HG02763 (cell line): ENCODE results near the gene LMTK3.
A peak's percentile ranks its signal among the peaks of the same experiment; 100 is the strongest.

Source experiments
- ATAC-seq: cut with Tn5 transposase; IDR thresholded peaks from one replicate; pipeline ENCODE4 v1.9.1; 2021; ENCODE audit warnings: mild to moderate bottlenecking, moderate library complexity; ENCODE audit not compliant: unreplicated experiment

The LMTK3 gene

DNA sequence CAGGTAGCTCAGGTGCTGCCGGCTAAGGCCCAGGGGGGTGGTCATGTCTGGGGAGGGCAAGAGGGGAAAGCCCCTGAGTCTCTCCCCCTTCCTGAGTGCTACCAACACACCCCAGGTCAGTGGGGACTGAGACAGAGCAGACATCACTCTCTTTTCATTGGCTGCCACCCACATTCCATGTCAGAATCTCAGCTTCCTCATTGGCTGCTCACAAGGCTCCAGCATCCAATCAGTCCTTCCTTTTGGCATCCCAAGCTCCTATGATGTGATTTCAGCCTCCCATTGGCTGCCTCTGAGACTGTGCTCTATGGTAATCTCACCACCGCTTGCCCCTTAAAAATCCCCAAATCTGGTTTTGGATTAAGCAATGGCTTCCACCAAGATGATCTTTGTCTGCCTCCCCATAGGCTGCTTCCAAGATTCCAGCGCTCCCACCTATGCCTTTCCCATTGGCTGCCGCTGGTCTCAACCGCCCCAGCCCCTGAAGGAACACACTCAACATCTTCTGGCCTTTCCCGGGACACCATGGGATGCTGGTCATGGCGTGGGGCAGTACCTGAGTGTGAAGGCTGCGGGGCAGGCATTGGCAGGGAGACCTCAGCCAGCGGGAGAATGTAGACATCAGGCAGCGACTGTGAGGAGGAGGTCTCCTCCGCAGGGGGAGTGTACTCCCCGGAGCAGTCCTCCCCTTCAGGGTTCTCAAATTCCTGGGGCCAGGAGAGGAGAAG lies 2.0 kb downstream of the LMTK3 start:
- ATAC-seq = no peak

DNA sequence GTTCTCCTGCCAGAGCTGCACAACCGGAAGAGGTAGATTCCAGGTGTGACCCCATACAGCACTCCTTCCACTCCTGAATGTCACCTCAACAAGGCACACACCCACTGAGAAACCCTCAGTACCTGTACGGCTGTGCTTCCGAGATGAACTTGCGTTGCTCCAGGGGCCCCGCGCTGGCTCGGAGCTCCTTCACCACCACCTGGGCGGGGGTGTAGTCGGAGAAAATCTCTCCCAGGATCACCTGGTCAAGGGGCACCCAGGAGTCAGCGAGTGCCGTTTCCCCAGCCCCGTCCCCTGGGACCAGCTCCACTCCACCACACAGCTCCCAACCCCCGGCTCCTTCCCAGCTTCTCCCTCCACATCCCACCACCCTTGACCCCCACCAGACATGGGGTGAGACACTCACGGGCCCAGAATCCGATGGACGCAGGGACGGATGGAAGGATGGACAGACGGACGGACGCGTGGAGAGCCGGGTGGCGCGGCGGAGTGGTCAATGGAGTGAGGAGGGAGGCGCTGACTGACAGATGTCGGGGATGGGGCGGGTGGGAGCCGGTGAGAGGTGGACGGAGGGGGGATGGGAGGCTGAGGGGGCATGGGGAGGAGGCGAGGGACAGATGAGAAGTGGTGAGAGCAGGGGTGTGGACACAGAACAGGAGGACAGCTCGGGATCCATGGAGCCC lies 2.8 kb downstream of the LMTK3 start:
- no peak for ATAC-seq

DNA sequence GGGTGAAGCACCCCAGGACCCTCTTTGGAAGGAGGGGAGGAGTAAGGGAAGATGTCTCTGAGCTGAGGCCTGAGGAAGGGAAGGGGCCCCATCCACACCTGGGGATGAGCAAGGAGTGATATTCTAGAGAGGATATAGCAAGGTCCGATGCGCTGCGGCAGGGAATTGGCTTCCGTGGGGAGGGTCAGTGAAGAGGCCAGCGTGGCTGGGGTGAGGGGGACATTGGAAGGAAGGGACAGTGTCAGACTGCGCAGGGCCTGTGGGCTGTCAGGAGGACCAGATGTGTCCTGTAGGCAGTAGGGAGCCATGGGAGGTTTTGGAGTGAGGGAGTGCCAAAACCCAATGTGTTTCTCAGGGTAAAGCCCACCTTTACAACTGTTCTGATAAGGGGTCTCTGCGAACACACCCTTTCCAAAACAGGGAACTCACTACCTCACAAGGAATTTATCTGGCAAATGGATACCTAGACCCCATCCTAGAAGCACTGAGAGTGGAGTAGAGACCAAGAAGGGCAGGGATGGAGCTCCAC lies 3.7 kb downstream of the LMTK3 start:
- no peak for ATAC-seq

DNA sequence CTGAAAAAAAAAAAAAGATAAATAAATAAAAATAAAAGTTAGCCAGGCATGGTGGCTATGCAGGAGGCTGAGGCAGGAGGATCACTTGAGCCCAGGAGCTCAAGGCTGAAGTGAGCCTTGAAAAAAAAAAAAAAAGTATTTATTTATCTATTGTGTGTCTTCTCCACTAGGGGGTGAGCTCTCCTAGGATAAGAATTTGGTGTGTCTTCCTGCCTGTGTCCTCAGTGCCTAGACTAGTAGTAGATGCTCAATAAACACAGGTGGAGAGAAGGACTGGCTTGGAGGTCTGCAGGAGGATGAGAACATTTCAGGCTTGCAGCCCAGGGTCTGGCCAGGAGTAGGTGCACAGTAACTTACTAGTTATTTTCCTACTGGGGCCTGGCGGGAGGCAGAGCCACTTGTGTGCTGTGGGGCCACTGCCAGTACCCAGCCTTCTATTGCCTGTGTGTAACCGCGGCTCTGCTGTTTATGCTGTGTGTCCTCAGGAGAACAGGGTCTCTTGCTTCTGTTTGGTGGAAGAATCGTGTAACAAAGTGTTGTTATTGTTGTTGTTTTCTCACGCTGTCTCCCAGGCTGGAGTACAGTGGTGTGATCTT lies 5.4 kb downstream of the LMTK3 start:
- no peak for ATAC-seq

DNA sequence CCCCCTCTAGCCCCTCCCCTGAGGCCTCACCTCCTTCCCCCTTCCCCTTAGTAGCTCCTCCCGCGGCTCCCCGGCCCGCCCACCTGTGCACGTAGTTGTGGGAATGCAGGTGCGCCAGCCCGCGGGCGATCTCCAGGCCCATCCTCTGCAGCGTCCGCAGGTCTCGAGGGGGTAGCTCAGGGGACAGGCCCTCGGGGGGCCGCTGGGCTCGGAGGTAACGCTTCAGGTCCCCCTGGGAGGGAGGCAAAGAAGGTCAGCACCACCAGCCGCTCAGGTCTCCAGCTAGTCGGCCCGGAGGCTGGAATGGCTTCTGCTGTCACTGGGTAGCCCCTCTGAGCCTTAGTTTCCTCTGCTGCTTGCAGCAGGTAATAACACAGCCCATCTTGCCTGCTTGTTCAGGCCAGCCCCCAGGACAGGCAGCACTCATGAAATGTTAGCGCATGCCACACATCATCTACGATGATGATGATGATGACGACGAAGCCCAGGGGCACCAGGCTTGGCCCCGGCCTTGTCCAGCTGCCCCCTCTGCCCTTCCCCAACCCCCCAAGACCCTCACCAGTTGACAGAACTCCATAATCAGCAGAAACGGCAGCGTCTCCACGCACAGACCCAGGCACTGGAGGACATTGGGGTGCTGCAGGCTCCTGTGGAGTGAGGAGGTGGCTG lies 9.2 kb downstream of the LMTK3 start:
- ATAC-seq = no peak

DNA sequence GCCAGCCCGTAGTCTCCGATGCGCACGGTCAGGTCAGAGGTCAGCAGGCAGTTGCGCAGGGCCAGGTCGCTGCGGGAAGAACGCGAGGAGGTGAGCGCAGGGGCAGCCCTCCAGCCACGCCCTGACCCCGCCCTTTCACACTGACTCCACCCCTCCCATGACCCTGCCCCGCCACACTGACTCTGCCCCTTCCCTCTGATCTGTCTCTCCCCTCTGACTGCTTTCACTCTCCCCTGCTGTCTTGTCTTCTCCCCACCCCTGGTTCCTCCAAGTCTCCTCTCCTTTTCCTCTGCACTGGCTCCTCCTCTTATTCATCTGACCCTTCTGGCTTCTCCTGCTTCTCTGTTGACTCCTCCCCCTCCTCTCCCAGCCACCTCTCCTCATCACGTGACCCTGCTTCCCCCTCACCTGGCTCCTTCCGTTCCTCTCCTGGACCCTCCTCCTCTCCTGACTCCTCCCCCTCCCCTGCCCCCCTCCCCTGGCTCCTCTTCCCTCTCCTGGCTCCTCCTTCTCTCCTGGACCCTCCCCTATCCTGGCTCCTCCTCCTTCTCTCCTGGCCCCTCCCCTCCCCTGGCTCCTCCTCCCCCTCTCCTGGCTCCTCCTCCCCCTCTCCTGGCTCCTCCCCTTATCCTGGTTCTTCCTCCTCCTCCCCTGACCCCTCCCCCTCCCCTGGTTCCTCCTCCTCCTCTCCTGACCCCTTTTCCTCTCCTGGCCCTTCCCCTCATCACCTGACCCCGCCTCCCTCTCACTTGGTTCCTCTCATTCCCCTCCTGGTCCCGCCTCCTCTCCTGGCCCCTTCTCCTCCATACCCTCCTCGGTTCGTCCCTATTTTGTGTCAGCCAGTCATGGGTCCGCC lies 9.9 kb downstream of the LMTK3 start:
- no peak for ATAC-seq

DNA sequence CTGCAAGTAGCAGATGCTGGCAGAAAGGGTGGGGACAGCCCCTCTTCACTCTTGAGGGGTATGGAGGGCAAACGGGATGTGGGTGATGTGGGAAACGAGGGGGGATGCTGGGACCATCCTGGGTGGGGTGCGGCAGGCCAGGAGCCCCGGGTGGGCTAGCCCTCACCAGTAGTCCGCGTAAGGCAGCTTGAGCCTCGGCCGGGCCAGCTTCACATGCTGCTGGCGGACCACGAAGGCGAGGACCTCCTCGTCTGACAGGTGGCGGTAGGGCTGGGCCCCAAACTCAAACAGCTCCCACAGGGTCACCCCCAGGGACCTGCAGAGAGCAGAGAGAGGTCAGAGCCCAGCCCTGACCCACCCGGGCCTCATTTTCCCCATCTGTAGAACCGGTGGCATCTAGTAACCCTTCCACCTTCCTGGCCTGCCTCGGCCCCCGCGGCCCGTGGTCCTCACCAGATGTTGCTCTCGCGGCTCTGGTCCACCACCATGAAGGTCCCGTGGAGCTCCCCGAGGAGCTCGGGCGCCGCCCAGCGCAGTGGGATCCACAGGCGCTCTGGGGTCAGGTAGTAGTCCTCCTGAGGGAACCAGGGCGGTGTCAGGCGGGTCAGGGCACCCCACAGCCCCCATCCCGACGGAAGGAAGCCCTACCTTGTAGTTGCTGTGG lies 10.7 kb downstream of the LMTK3 start:
- no peak for ATAC-seq

DNA sequence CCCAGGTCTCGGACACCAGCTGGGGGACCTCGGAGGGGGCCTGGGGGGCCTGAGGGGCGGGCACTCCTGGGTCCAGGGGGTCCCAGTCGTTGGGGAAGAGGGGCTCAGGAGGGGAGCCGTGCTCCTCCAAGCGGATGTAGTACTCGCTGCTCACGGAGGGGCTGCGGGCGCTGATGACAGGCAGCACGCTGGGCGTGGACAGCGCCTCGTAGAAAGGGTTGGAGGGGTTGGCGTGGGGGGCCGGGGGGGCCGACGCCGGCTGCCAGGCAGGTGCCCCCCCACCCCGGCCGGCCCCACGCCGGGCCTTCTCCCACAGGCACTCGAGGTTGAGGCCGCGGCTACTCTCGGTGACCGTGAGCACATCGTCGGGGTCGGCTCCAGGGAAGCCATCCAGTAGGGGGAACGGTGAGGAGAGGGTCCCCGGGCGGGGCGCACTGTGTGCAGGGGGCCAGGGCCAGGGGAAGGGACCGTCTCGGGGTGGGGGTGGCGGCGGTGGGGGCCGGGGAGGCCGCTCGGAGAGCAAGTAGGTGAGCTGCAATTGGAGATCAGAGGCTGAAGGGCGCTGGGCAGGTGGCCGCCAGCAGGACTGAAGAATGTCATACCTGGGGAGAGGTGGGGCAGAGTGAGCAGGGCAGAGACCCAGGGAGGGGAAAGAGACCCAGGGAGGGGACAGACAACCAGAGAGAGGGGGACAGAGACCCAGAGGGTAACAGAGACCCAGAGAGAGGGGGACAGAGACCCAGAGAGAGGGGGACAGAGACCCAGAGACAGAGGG lies 12.1 kb downstream of the LMTK3 start:
- ATAC-seq = no peak

DNA sequence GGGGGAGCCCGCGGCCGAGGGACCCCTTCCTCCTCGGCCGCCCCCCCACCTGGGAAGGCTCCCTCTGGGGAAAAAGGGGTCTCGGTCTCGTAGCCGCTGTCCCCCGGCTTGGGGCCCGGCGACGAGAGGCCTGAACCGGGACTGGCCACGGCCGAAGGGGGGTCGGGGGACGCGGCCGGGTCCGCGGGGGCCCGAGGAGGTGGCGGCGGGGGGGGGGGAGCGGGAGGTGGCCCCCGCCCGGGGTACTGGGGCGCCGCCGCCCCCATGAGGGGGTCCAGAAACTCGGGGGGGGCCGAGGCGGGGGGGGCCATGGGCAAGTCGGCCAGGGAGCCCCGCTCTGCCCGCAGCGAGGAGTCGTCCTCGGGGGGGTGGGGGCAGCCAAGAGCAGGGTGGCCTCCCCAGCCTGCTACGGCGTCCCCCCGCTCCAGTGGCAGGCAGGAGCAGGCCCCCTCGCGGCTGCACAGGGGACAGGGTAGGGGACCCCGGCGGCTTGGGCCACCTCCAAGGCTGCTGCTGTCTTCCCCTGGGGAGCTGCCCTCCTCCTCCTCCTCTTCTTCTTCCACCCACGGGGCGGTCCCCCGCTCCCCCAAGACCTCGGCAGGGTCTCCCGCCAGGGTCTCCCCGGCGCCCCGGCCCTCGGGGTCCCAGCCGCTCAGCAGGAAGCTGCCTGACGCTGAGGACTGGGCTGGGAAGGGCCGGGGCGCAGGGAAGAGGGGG lies 12.9 kb downstream of the LMTK3 start:
- no peak for ATAC-seq

DNA sequence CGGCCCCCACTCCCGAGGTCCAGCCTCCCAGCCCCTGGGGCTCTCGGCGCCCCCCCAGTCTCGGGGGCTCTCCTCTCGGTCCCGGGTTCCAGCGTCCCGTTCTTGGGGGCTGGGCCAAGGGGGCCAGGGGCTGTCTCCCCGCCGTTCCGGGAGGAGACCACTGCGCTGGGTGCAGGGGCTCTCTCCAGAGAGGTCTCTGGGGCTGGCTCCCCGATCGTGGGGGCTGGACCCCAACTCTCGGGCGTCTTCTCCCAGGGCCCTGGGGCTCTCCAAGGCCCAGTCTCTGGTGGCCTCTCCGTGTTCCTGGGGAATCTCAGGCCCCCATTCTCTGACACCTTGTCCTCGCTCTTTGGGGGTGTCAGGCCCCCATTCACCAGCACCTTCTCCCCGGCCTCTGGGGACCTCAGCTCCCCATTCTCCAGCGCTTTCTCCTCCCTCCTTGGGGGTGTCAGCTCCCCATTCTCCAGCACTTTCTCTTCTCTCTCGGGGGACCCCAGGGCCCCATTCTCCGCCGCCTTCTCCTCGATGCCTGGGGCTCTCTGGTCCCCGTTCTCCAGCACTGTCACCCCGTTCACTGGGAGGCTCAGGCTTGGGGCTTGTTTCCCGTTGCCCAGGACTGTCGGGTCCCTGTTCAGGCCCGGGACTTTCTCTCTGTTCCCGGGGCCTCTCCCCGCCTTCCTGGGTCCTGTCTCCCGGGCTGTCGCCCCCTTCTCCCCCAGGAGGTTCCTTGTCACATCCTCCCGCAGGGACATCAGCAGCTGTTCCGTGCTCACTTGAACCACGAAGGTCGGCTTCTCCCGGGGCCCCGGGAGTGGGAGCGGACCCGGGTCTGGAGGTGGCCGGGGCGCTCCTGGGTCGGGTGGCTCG lies 13.7 kb downstream of the LMTK3 start:
- ATAC-seq = no peak

DNA sequence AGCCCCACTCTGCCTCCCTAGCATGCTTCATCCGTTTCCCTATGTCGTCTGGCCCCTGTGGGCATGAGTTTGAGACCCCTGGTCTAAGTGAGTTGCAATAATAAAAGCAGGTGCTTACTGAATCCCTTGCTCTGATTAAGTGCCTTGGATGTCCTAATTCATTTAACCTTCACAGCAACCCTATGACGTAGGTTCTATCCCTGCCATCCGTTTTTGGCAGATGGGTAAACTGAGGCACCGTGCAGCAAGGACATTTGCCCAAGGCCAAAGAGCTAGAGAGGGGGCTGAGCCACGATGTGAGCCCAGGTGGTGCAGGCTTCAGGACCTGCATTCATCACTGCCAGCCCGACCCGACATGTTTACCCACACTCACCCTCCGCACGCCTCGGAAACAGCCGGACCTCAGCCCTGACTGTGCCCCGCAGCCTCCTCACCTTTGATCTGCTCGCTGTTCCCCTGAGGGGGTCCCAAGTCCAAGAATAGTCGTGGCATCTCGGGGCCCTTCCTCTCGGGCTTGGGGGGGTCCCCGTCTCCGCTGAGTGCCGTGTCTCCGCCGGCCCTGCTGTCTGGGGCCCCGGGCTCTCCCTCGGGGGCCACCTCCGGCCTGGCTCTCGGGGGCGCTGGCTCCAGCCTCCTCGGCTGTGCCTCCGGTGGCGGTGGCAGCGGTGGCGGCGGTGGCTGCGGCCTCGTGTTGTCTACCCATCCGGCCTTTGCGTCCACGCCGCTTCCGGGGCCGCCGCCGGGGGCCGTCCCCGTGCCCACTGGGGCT lies 14.5 kb downstream of the LMTK3 start:
- ATAC-seq = no peak

DNA sequence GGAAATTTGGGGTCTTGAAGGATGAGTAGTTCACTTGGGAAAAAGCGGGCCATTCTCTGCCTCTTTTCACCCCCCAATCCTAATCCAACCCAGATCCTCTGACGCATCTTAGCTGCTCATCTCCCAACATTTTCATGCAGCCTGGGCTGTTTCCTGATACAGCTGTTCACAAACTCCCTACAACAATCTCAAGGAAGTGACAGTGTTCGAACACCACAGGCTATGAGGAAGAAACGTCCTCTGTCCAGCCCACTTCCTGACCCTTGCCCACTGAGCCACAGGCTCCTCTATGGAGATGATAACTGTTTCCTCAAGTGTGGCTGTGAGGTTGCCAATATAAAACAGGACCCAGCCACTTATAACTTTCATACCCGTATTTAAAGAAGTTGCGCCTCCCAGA lies 16.2 kb downstream of the LMTK3 start:
- no peak for ATAC-seq

DNA sequence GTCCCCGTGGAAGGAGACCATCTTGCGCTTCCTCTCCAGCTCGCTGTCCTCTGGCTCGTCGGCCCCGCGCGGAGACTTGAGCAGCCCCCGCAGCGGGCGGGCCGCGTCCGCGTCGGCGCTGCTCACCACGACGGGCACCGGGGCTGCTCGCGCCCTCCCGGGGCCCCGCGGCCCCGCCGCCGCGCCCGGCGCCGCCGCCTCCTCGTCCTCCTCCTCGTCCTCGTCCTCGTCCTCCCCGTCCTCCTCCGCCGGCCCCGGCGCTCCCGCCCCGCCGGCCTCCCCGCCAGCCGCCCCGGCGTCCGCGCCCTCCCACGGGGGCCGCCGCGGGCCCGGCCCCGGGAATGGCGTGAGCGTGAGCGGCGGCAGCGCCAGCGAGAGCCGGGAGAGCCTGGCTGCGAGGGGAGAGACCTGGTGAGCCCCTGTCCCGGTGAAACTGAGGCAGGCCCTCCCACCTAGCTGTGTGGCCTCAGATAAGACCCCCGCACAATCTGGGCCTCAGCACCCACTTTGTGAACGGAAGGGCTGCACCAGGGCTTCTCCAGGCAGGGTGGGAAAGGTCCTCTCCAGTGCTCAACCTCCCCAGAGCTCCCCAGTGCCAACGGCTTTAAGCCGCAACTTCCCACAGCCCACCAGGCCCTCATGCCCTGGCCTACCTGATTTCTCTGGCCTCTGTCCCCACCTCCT lies 17.8 kb downstream of the LMTK3 start:
- no peak for ATAC-seq

DNA sequence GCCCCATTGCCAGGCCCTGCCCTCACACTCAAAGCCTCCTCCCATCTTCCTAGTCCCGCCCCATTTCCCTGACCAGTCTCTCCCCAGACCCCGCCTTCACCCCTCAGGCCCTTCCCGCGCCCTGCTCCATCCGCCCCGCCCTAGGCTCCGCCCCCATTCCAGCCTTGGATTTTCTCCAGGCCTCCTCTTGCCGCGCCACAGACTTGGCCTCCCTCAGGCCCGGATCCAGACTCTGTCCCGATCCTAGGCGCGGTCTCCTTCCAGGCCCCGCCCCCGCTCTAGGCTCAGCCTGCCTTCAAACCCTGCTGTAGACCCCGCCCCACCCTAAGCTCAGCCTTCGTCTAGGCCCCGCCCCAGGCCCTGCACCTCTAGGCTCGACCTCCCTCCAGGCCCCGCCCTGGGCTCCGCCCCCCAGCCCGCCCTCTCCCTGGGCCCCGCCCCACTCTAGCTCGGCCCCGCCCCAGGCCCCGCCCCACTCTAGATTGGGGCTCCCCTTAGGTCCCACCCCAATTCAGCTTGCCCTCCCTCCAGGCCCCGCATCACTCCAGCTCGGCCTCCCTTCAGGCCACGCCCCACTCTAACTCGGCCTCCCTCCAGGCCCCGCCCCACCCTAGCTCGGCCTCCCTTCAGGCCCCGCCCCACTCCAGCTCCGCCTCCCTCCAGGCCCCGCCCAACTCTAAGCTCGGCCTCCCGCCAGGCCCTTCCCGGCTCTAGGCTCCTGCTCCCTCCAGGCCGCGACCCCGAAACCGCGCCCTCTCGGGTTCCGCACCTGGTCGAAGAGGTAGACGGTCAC lies 18.5 kb downstream of the LMTK3 start:
- peak; percentile 70 for ATAC-seq

DNA sequence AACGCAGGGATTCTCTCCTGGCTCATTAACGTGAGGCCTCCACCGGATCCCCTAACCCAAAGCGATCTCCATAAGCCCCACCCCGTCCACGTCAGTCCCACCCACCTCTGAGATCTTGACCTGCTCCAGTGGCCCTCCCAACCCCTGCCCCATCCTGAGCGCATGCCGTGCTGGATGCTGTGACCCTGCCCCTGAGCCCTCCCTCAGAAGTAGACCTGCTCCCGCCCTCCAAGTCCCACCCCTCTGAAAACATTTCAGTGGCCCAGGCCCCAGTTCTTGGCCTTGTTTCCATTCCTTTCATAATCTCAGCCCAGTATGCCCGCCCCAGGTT lies 19.9 kb downstream of the LMTK3 start:
- ATAC-seq = no peak
